ENCODE results near the gene BCL7C.
A peak's percentile ranks its signal among the peaks of the same experiment; 100 is the strongest.
"Not testable (repeated sequence)": the region's sequence is repeated elsewhere in the genome, so short reads cannot be mapped to it uniquely, and the experiment has no call there.

BCL7C gene

GRCh38 chr16:30894540-30895368 is 877 bp upstream of the BCL7C start:
- DNase-seq (ENCODE audit: low read depth): no peak

- DNase-seq (ENCODE audit: low read depth): no peak
Observed at GRCh38 chr16:30893417-30893743, 497 bp downstream of the BCL7C start.

GRCh38 chr16:30892670-30893416 is 1.0 kb downstream of the BCL7C start:
- no peak for DNase-seq (ENCODE audit: low read depth)

GRCh38 chr16:30891043-30891823 is 2.6 kb downstream of the BCL7C start:
- not testable (repeated sequence) for DNase-seq (ENCODE audit: low read depth)

GRCh38 chr16:30889721-30890120 is 4.2 kb downstream of the BCL7C start:
- DNase-seq (ENCODE audit: low read depth): no peak

- no peak for DNase-seq (ENCODE audit: low read depth)
Observed at GRCh38 chr16:30888856-30889499, 4.9 kb downstream of the BCL7C start.

GRCh38 chr16:30887927-30888326 is 6.0 kb downstream of the BCL7C start:
- no peak for DNase-seq (ENCODE audit: low read depth)

GRCh38 chr16:30886145-30886544 is 7.7 kb downstream of the BCL7C start:
- no peak for DNase-seq (ENCODE audit: low read depth)

- DNase-seq (ENCODE audit: low read depth): no peak
Observed at GRCh38 chr16:30885196-30885595, 8.7 kb downstream of the BCL7C start.

- DNase-seq (ENCODE audit: low read depth): no peak
Observed at GRCh38 chr16:30884760-30885159, 9.1 kb downstream of the BCL7C start.

GRCh38 chr16:30882429-30883310 is 11.2 kb downstream of the BCL7C start:
- no peak for DNase-seq (ENCODE audit: low read depth)

GRCh38 chr16:30876867-30877266 is 17.0 kb downstream of the BCL7C start:
- no peak for DNase-seq (ENCODE audit: low read depth)

- DNase-seq (ENCODE audit: low read depth): no peak
Observed at GRCh38 chr16:30875871-30876801, 17.7 kb downstream of the BCL7C start.

GRCh38 chr16:30874821-30875717 is 18.8 kb downstream of the BCL7C start:
- DNase-seq (ENCODE audit: low read depth): peak; percentile 87

- DNase-seq (ENCODE audit: low read depth): no peak
Observed at GRCh38 chr16:30874244-30874820, 19.5 kb downstream of the BCL7C start.

GRCh38 chr16:30870904-30871303 is 23.0 kb downstream of the BCL7C start:
- no peak for DNase-seq (ENCODE audit: low read depth)

GRCh38 chr16:30867747-30868146 is 26.1 kb downstream of the BCL7C start:
- no peak for DNase-seq (ENCODE audit: low read depth)

GRCh38 chr16:30866031-30866430 is 27.8 kb downstream of the BCL7C start:
- no peak for DNase-seq (ENCODE audit: low read depth)

- DNase-seq (ENCODE audit: low read depth): not testable (repeated sequence)
Observed at GRCh38 chr16:30863178-30863577, 30.7 kb downstream of the BCL7C start.
